ENCODE measurements around the gene CRYBA2. TPM values are rescaled to one million over a fixed set of nuclear protein-coding genes. Genes with fewer than 3 reads are reported as not detected.

The CRYBA2 gene
- total and polyA plus RNA-seq, 2 experiments from 2014 or later = not detected

DNA sequence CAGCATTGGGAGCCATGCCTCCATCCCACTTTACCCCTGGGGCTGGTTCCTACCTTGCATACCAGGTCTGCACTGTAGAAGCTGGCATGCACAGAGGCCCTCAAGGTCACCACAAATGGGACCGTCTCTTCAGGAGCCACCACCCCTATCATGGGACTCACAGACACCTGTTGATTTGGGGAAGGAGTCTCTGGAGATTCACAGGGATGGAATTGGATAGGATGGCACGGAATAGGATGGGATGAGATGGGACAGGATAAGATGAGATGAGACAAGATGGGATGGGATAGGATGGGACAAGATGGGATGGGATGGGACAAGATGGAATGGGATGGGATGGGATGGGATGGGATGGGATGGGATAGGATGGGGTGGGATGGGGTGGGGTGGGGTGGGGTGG lies 16.1 kb upstream of the CRYBA2 start (continued):
- TF ChIP-seq, protein P1, sequence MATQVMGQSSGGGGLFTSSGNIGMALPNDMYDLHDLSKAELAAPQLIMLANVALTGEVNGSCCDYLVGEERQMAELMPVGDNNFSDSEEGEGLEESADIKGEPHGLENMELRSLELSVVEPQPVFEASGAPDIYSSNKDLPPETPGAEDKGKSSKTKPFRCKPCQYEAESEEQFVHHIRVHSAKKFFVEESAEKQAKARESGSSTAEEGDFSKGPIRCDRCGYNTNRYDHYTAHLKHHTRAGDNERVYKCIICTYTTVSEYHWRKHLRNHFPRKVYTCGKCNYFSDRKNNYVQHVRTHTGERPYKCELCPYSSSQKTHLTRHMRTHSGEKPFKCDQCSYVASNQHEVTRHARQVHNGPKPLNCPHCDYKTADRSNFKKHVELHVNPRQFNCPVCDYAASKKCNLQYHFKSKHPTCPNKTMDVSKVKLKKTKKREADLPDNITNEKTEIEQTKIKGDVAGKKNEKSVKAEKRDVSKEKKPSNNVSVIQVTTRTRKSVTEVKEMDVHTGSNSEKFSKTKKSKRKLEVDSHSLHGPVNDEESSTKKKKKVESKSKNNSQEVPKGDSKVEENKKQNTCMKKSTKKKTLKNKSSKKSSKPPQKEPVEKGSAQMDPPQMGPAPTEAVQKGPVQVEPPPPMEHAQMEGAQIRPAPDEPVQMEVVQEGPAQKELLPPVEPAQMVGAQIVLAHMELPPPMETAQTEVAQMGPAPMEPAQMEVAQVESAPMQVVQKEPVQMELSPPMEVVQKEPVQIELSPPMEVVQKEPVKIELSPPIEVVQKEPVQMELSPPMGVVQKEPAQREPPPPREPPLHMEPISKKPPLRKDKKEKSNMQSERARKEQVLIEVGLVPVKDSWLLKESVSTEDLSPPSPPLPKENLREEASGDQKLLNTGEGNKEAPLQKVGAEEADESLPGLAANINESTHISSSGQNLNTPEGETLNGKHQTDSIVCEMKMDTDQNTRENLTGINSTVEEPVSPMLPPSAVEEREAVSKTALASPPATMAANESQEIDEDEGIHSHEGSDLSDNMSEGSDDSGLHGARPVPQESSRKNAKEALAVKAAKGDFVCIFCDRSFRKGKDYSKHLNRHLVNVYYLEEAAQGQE (IDR thresholded peaks at IDR 0.05; ENCODE audit: unreplicated experiment) = no peak
- TF ChIP-seq EZH2 (IDR thresholded peaks at IDR 0.05; ENCODE audit: low read depth, unreplicated experiment) = no peak

GRCh38 chr2:219003979-219004378 lies 10.8 kb upstream of the CRYBA2 start:
- peaks cover 31% of the 10 kb centered on the region for H3K4me1 ChIP-seq (ENCODE audit: insufficient read depth)
- no peak overlapping the region for H3K4me3 ChIP-seq
- H3F3A ChIP-seq (replicated peaks; ENCODE audit: low read depth) = 0 out of 2 replicates have a peak, but pooled peaks cover 4% of the 10 kb centered on the region
- Mint-ChIP-seq H3K36me3 (ENCODE audit: low read depth) (no peaks in the 10 kb centered on the region; the same call in 2 of the 3 replicates), H3K9me3 (peaks cover 2% of the 10 kb centered on the region; the same call in 1 of the 3 replicates), H3K27ac (no peak overlapping the region), H3K4me1 (peaks cover 20% of the 10 kb centered on the region), H3K4me3 (no peak overlapping the region), H3K27me3 (ENCODE audit: insufficient read depth, low read depth, poor library complexity) (peaks cover 69% of the 10 kb centered on the region)
- H2AFZ ChIP-seq = no peak overlapping the region
- H3K4me2 ChIP-seq = peak overlapping the region; percentile 90; the same call in 1 of the 2 replicates
- peaks cover 86% of the 10 kb centered on the region for H3K27me3 ChIP-seq (ENCODE audit: insufficient read depth)
- DNase-seq (ENCODE audit: low spot score) = no peak
- no peaks in the 10 kb centered on the region for H3K36me3 ChIP-seq (ENCODE audit: insufficient read depth)
- peaks cover 4% of the 10 kb centered on the region; the same call in 1 of the 2 replicates for H4K20me1 ChIP-seq (replicated peaks; ENCODE audit: insufficient read depth)
- no peak for ATAC-seq
- no peaks in the 10 kb centered on the region for H3K79me2 ChIP-seq (replicated peaks; ENCODE audit: insufficient read depth)
- no peak overlapping the region for H3K27ac ChIP-seq (ENCODE audit: low read depth)
- no peaks in the 10 kb centered on the region for H3K9me2 ChIP-seq (ENCODE audit: insufficient read depth)
- no peak for TF ChIP-seq EZH2 (IDR thresholded peaks at IDR 0.05; ENCODE audit: low read depth, unreplicated experiment)
- no peak for TF ChIP-seq ZNF462 (CRISPR knock-in tag; IDR thresholded peaks at IDR 0.05)
- TF ChIP-seq CTCF (conservative IDR thresholded peaks at IDR 0.05; ENCODE audit: low read depth in 2 of 2) = no peak
- TF ChIP-seq JUNB (IDR thresholded peaks at IDR 0.05; ENCODE audit: unreplicated experiment) = no peak
- TF ChIP-seq ETS1 (IDR thresholded peaks at IDR 0.05) = no peak
- TF ChIP-seq EZH2phosphoT487 (IDR thresholded peaks at IDR 0.05; ENCODE audit: unreplicated experiment) = no peak
- TF ChIP-seq STAT1 (IDR thresholded peaks at IDR 0.05; ENCODE audit: unreplicated experiment) = no peak
- no peak for TF ChIP-seq ZNF114 (CRISPR knock-in tag; IDR thresholded peaks at IDR 0.05)
- TF ChIP-seq ZNF331 (CRISPR knock-in tag; IDR thresholded peaks at IDR 0.05; ENCODE audit: low read depth) = no peak
- TF ChIP-seq POLR2AphosphoS5 (IDR thresholded peaks at IDR 0.05; ENCODE audit: low read depth) = no peak
- no peak for TF ChIP-seq CREB1 (CRISPR knock-in tag; IDR thresholded peaks at IDR 0.05; ENCODE audit: low read depth)
